OCI-LY1 (cell line): ENCODE data around the gene HAUS8.

ENCODE experiments used
- CTCF ChIP-seq: fragments of 200-600 bp; sonication (generic), shearing (Covaris generic); IDR thresholded peaks from 2 replicates; pipeline ENCODE4 v1.5.1; 2017; ENCODE audit warnings: mild to moderate bottlenecking, antibody characterized with exemption, low read length, moderate library complexity, mixed read lengths
- EZH2 ChIP-seq: fragments of 200-600 bp; sonication (generic), shearing (Covaris generic); IDR thresholded peaks from 2 replicates; pipeline ENCODE4 v1.8.0; 2017; ENCODE audit warnings: borderline replicate concordance, mixed run types, mild to moderate bottlenecking, antibody characterized with exemption, low read length, moderate library complexity, mixed read lengths

GRCh38 chr19:17074634-17075034 lies 618 bp downstream of the HAUS8 start:
- no peak for TF ChIP-seq CTCF
- TF ChIP-seq EZH2 = no peak
